ENCODE measurements around the gene OR6S1.
"Not testable (repeated sequence)": the region's sequence is repeated elsewhere in the genome, so short reads cannot be mapped to it uniquely, and the experiment has no call there.

OR6S1 gene

DNA sequence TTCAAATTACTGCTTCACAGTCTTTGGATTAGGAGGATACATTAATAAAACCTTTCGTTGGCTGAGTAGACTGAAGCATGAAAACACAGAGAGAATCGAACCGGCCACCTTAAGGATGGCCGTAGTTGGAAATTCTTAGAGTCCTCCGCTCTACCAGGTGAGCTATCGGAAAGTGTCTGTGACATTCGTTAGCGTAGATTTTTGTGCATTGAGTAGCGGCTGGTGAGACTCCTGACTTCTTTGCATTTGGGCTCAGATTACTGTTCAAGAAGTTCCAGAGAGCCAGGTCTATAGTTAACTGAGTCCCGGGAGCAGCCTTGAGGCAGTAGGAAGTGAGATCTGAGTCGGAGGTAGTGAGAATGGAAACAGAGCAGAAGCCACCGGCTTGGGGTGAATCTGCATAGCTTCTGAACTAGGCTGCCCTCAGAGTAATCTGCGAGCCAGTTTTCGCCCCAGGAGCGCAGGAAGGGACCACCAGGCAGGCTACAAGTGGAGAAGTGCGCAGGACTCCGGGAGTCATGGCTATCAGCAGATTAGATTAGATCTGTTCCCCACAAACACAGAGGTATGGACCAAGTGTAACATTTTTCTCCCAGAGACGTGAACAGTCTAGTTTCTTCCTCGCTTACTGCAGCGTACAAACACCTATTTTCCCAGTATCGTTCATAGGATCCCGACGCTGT is 11.0 kb downstream of the OR6S1 start:
- no peak for DNase-seq

DNA sequence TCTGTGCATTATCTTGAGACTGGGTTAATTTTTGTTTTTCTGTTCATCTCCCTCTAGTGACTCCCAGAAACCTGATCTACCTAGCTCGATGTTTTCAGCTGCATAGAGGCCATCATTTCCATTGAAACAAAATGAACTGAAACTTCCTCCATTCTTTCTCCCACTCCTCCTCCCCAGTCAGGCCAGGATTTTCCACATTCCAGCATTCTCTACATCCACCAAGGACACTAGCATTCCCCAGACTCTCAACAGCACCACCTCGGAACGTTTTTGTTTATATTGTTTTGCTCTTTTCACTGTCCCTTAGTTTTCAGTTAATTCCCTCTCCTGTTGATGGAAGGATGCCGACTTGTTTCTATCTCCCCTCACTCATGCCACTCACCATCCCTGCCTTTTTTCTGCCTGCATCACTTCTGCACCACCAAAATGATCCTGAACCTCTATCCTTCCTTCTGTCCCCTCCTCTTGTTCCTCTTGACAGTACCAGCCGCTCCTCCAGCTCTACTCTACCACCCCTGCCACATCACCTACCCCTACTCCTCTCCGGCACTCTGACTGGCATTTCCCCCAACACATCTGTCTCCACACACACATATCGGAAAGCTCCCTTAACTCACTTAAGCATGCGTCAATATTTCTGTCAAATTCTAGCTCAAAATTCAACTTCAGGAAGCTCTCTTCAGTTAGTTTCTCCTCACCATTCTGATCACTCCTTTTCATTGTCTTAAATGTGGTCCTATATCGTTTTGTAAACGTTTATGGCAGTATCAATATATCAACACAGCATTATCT is 13.2 kb downstream of the OR6S1 start:
- DNase-seq: no peak

DNA sequence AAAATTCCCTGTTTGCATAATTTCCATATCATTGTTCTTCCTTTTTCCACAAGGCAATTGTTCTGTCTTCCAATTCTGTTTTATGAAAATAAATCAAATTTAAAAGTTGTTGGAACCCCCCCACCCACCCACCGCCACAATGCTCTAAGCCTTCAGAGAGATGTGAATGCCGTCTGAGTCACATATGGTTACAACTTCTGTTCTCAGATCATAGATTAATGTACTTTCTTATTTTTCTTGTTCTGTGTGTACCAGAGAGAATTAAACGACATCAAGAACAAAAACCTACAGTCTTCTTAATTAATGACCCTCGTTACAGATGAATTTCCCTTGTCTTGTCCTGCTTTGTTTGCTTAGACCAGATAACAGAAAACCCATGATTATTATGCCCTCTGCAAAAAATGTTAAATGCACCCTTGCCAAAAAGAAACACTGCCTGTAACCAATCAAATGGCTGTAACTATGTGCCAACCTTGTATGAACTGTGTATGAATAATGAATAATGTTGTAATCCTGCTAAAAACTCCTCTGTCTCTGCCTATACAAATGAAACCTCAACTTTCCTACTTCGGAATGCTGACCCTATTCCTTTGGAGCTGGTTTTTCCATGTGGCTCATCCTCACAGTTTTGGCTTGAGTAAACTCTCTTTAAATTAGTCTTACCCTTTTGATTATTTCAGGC is 14.0 kb downstream of the OR6S1 start:
- DNase-seq: no peak

DNA sequence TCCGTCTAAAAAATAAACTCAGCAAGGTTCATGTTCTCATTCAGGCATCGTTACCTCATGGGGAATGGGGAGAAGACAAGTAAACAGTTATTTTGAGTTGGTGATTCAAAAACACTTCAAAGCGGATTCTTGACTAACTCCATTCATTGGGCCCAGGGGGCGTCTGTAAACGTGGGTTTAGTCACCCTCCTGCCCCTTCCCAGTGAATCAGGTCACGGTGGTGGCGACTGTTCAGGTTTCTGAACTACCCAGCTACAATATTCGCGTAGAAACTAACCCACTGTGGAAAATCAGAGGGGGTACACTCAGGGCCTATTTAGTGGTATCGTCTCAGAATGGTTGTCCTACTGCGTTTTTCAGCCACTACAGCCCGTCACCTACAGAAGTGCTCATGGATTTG is 15.2 kb downstream of the OR6S1 start:
- no peak for DNase-seq

DNA sequence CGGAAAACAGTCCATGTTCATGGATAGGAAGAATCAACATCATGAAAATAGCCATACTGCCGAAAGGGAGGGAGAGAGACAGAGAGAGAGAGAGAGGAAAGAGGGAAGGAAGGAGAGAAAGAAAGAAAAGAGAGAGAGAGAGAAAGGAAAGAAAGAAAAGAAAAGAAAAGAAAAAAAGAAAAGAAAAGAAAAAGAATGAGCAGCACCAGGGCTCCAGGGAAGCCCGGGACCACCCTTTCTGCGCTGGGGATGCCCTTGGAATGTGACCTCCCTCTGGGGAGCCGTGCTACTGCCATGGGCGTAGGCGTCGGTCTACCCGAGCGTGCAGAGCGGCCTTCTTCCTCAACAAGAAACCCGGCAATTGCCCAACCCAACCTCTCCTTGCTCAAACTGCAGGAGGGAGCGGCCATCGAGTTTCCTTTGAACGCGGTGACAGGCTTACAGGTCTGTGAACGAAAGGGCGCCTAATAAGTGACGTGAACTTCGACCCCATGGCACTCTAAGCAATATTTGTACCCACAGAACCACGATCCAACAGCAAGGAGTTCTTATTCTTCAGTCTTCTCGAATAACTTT is 16.9 kb downstream of the OR6S1 start:
- no peak for DNase-seq

DNA sequence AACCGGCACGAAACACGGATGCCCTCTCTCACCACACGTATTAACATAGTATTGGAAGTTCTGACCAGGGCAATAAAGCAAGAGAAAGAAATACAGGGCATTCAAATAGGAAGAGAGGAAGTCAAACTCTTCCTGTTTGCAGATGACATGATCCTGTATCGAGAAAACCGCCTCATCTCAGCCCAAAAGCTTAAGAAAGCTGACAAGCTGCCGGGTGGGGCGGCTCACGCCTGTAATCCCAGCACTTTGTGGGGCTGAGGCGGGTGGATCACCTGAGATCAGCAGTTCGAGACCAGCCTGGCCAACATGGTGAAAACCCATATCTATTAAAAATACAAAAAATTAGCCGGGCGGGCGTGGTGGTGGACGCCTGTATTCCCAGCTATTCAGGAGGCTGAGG is 17.7 kb downstream of the OR6S1 start:
- DNase-seq: no peak

DNA sequence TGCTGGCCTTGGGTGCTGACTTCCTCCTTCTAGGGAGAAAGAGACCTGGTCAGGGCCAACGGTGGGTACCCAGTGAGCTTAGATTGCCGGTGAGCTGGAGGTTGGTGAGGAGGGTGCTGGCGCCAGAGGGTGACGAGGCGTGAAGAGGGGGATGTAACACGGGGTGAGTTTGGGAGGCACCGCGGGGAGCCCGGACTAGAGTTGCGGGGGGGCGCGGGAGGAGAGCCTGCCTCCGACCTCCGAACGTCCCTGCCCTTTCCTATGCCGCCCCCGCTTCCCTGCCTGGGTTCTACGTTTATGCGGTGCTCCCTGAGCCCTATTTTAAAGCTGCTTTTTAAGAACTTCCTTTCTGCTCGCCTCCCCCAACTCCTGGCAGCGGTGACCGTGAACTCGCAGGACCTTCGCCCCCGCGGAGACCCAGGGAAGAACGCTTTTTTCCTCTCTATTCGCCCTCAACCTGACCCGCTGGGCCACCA is 18.6 kb downstream of the OR6S1 start:
- no peak for DNase-seq

DNA sequence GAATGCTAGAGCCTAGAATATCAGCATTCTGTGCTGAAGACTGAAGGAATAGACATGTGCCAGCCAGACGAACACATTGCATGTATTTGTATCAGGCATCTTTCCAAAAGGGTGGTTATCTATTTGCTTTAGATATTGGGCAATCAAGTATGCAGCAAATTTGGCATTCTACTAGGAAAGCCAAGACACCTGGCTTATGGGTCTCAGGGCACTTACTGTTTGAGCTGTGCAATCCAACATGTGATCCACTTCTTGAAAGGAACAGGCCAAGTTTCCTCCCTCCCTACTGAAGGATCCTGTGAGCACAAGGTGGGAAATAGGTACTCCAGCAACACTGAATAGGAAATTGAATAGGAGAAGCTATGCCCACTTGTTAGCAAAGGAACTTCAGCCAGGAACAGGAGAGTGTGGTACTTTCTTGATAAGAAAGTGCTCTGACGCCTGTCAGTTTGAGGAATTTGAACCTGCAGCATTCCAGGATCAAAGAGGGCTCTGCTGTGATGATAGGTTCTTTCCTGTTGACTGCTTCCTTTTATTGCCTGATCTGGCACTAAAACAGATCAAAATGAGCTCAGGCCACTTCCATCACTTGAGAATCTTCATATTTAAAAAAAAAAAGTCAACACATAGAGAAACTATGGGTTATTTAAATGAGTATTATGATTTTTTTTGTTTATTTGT is 20.6 kb downstream of the OR6S1 start:
- DNase-seq: no peak

DNA sequence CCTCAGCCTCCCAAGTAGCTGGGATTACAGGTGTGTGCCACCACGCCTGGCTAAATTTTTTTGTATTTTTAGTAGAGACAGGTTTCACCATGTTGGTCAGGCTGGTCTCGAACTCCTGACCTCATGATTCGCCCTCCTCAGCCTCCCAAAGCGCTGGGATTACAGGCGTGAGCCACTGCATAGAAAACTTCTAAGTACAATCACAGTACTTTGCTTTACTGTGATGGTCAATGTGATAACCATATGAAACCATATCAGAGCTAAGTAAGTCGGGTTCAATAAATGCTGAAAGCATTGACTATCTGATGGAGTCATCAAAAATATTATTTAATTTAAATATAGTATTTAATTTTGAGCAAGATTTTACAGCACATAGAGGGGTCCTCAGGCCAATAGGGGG is 21.8 kb downstream of the OR6S1 start:
- not testable (repeated sequence) for DNase-seq

DNA sequence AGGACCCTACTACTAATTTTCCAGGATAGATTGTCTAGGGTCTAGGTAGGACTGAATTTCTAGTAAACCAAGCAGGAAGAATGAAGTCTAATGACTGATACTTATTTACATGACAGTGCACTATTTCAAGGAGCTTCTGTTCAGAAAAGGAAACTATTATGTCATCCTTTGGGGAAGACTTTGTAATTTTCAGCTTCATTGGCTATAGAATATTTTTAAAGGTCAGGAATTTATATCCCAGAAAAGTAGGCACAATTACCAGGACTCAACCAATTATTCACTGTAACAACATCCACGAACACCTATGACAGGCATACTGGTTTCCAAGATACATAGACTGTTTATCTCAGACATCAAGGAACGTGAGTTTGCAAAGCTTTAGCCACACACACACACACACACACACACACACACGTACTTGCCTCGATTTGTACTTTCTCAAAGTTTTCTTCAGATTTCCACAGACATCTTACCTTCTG is 23.2 kb downstream of the OR6S1 start:
- no peak for DNase-seq

DNA sequence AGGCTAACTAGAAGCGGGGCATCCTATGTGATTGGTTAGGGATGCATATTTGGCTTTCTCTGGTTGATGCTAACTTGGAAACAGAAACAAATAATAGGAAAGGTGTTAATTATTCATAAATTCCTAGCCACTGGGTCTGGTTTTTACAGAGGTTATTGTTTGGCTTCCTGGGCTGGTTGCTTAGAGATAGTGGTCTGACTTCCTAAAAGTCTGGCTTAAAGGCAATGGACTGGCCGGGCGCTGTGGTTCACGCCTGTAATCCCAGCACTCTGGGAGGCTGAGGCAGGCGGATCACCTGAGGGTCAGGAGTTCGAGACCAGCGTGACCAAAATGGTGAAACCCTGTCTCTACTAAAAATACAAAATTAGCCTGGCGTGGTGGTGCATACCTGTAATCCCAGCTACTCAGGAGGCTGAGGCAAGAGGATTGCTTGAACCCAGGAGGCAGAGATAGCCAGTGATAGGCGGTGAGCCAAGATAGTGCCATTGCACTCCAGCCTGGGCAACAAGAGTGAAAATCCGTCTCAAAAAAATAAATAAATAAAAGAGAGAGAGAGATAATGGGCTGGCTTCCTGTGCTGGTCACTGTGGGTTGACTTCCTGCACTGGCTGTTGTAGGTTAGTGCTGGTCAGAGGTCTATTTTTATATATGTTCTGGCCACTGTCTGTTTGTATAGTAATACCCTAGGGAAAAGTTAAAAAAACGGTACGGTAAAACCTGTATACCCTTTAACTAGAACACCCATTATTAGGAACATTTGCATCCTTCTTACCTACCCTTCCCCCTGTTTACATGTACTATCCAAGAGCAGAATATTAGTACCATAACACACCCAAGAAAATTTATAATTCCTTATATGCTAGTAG is 24.1 kb downstream of the OR6S1 start:
- DNase-seq: no peak

DNA sequence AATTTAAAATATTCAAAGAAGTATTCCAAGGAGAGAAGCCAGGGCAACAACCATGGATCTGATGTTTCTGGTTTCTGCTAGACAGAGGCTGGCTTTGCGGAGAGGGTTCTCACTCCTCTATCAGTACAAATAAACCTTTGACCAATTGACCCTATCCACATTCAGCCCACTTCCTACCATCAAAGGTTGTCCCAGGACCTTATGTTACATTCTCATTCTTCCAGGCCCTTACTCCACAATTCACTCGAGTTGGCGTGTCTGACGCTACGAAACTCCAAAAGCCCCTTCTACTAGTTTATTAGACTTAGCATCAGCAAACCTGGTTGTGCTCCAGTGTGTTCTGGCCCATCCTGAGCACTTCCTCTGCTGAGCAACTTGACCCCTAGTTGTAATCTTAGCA is 25.5 kb downstream of the OR6S1 start:
- DNase-seq: no peak

DNA sequence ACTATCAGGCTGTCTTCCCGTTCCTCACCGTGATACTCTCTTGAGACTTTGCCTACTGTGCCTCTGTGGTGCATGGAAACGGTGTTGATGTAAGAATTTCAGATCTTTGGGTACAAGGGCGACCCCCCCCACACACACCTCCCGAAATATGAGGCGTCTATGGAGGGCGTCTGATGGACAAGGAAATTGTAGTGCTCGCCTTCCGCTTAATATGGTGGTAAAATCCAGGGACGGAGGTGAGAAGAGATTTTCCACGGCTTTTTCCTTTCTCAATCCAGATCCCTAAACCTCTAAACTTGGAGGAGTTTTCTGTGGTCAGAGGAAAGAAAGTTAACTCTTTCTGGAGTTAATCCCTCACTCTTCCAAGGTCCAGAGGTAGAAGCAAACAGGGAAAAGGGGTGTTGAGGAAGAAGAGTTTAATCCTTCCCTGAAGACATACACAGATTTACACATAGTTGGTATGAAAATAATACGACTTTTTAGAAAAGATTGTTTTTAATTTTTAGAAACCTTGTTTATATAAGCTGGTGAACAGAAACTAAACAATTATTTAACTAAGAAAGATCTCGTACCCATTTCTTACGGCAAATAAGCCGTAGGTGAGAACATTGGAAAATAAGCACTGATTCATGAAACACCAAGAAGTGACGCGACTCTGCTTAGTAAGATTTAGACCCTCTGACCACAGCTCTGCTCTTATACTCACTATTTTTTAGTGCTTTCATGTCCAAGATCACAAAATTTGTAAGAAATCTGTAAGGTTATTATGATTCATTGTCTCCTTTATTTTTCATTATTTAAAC is 27.3 kb downstream of the OR6S1 start:
- DNase-seq: no peak

DNA sequence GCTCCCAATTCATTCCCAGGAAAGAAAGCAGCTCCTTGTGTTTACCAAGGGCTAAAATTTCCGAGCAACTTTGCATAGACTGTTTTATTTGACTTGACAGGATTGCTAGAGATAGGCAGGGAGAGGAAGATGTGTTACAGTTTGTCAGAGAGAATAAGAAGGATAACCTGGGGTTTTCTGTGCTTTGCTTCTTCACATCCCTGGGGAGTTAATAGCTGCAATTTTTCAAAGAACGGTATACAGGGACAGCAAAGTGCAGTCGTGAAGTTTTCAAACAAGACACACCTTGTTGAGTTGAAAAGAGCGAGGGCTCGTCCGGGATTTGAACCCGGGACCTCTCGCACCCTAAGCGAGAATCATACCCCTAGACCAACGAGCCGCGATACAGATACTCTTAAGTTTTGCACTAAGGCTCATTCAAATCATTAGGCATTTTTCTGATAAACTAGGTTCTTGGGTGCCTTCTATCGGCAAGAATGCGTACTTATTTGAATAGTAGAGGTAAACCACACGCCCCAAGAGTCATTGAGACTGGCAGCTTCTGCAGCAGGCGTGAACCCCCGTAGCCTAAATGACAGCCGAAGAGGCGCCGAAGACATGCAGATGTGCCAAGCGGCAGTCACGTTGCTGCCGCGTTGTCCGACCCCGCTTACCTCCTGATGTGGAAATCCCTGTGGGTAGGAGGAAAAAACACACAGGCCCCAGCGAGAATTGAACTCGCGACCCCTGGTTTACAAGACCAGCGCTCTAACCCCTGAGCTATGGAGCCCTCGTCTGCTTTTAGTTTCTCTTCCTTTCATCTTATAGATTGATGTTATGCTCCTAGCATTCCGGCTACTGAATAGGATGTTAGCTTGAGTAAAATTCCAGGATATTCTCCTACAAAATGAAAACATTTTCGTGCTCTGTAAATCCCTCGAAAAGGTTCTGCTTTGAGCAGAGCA is 28.1 kb downstream of the OR6S1 start:
- peak; percentile 74 for DNase-seq

DNA sequence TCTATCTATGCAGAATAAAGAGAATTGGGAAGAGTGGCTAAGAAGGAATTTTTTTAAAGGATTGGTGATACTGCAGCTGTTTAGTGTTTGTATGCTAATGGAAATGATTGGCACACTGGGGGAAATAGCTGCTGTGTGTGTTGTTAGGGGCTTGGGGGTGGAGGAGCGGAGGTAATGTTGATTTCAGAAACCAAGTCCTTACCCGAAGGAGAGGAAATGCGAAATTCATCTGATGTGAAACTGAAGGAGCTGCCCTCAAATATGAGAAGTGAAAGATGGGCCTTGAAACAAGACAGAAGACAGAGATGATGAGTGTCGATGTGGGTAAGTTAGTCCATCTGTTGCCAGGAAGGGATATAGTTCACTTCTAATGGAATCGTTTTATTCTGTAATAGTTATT is 29.1 kb downstream of the OR6S1 start:
- no peak for DNase-seq

DNA sequence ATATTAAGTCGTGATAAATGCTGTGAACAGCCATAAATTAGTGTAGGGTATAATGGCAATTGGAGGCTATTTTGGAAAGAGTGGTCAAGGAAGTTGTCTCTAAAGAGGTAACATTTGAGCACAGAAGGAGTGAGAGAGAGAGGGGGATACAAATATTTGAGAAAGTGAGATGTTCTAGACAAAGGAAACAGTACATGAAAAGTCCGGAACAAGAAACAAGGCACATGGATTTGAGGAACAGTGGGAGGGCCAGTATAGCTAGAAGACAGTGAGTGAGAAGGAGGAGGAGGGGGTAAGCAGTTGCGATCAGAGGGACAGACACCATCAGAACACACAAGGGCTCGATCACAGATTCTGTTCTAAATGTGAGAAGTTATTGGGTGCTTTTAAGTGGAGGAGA is 30.2 kb downstream of the OR6S1 start:
- no peak for DNase-seq

DNA sequence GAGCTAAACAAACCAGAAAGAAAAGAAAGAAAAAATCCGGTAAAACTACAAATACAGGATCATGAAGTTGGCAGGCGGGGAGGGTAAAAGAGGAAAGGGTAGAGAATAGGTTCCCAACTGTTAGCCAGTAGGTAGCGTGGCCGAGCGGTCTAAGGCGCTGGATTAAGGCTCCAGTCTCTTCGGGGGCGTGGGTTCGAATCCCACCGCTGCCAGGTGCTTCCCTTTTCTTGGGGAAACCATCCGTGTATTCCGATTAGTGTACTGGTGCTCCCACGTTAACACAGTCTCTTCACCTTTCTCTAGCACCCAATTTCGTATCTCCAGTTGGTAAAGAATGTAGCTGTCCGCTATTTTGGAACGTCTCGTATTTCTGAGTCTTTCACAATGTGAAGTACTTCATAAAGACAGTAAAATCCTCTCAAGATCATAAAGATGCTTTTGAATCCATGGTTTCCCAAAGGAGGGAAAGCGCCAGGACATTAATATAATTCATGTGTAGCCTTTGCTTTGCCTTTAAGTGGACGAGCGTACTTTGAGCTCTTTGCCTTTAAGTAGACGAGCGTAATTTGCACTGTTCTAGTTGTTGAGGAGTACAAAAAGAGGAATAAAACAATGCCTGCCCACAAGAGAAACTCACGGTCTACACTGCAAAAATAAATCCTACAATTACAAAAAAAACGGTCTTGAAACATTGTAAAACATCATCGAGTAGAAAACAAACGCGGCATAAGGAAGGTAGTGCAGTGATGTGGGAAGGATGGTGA is 31.3 kb downstream of the OR6S1 start:
- DNase-seq: peak; percentile 30

DNA sequence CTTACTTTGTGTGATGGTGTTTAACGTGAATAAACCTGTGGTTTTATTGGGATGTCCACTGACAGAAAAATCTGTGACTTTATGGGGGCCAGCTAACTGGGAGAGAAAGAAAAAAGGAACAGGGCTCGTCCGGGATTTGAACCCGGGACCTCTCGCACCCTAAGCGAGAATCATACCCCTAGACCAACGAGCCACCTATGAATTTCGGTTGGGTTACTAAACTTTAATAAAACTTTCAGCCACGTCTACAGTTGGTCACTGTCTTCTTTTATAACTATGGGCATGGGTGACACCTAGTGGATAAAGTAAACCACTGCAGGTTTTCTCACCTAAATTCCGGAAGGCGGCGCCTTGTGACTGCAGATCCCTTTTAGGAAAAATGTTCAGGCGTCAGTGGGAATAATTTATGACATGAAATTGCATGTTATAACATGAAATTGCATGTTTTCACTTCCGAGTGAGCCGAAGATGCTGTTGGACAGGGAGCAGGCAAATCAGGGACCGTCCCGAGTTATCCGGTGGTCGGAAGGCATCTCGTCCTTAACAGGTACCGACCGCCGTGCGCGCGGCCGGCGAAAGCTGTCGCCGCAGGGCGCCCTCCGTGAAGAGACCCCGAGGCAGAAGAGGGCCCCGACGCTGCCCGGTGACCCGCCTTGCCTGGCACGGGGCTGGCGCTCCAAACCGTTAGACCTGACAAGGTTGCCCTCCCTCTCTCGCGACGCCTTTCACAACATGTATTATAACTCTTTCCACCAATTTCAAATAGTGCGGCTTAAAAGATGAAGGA is 32.1 kb downstream of the OR6S1 start:
- peak; percentile 79 for DNase-seq

Data from NCI-H2029 (cell line).